Activated naive CD8-positive, alpha-beta T cell treated with anti-CD3 and anti-CD28 coated beads, Interleukin-2, amount 50 U/mL, for 24 hours (primary cell): ENCODE results near the gene RERE.
"Not testable (repeated sequence)": the region's sequence is repeated elsewhere in the genome, so short reads cannot be mapped to it uniquely, and the experiment has no call there.

Experiments used
- ATAC-seq: fragments of 150-1000 bp; cut with Tn5 transposase; one replicate; pipeline ENCODE4 v1.10.0; 2021
- DNase-seq: peaks from one replicate; pipeline ENCODE4 v3.0.0; 2021
- H3K27ac Mint-ChIP-seq: one replicate; pipeline ENCODE4 v1.8.0; 2021; ENCODE audit warnings: mild to moderate bottlenecking, mixed read lengths
- H3K27me3 Mint-ChIP-seq: one replicate; pipeline ENCODE4 v1.8.0; 2021; ENCODE audit warnings: mixed read lengths
- H3K36me3 Mint-ChIP-seq: one replicate; pipeline ENCODE4 v1.8.0; 2021; ENCODE audit warnings: low read depth, mixed read lengths
- H3K4me1 Mint-ChIP-seq: one replicate; pipeline ENCODE4 v1.8.0; 2021; ENCODE audit warnings: mixed read lengths
- H3K4me3 Mint-ChIP-seq: one replicate; pipeline ENCODE4 v1.8.0; 2021; ENCODE audit warnings: mild to moderate bottlenecking, moderate library complexity, mixed read lengths
- H3K9me3 Mint-ChIP-seq: one replicate; pipeline ENCODE4 v1.8.0; 2021; ENCODE audit warnings: mixed read lengths

Gene RERE

DNA sequence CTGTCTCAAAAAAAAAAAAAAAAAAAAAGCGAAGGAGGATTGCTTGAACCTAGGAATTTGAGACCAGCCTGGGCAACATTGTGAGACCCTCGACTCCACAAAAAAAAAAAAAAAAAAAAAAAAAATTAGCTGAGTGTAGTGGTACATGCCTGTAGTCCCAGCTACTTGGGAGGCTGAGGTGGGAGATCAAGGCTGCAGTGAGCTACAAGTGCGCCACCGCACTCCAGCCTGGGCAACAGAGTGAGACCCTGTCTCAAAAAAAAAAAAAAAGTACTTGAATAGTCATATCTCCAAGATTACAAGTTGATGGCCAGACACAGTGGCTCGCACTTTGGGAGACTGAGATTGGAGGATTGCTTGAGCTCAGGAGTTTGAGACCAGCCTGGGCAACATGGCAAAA lies 33.6 kb upstream of the RERE start:
- H3K9me3 Mint-ChIP-seq = no peaks in the 10 kb centered on the region
- H3K4me3 Mint-ChIP-seq = no peak overlapping the region
- no peaks in the 10 kb centered on the region for H3K4me1 Mint-ChIP-seq
- ATAC-seq (no peak), DNase-seq (no peak)
- H3K27me3 Mint-ChIP-seq = no peaks in the 10 kb centered on the region
- H3K27ac Mint-ChIP-seq = no peak overlapping the region
- no peaks in the 10 kb centered on the region for H3K36me3 Mint-ChIP-seq

GRCh38 chr1:8848663-8849386 lies 31.4 kb upstream of the RERE start:
- Mint-ChIP-seq H3K36me3 (no peaks in the 10 kb centered on the region), H3K4me1 (no peaks in the 10 kb centered on the region), H3K4me3 (no peak overlapping the region), H3K9me3 (no peaks in the 10 kb centered on the region), H3K27ac (no peak overlapping the region), H3K27me3 (no peaks in the 10 kb centered on the region)
- peak; percentile 95 for ATAC-seq
- peak; percentile 88 for DNase-seq

DNA sequence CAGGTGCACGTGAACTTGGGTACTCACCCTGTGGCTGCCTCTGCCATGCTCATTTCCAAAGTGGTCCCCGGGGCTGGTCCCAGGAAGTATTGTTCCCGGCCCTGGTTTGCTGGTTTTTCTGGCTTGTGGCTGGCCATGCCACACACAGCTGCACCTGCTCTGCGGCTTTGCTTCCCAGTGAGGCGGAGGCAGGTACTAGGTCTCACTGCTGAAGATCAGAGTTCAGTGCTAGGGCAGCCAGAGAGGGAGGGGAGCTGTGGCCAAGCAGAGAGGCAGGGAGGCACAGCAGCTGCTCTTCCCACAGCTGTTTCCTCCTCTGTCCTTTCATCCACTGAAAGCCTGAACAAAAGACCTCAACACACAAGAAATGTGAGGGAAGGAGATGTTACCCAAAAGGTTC lies 30.6 kb upstream of the RERE start:
- Mint-ChIP-seq H3K9me3 (no peaks in the 10 kb centered on the region), H3K27me3 (no peaks in the 10 kb centered on the region), H3K4me1 (no peaks in the 10 kb centered on the region), H3K36me3 (no peaks in the 10 kb centered on the region), H3K27ac (no peak overlapping the region), H3K4me3 (no peak overlapping the region)
- ATAC-seq = no peak
- no peak for DNase-seq

DNA sequence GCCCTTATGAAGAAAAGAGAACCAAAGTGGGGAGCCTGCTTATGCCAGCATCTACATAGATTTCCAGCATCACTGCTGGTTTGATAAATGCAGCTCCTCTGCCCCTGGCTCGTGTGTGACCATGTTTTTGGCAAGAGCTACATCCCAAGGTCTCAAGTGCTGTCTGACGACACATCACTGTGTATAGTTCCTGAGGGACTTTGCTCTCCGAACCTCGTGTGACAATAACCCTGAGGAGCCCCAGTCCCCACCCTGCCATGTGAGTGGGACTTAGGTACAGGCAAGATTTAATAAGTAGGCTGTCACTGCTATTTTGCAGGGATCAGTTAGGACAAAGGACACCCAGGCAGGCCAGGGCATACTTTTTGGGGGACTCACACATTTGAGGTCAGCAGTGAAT lies 28.8 kb upstream of the RERE start:
- no peak overlapping the region for H3K27ac Mint-ChIP-seq
- H3K9me3 Mint-ChIP-seq = no peaks in the 10 kb centered on the region
- ATAC-seq (no peak), DNase-seq (no peak)
- no peaks in the 10 kb centered on the region for H3K27me3 Mint-ChIP-seq
- no peak overlapping the region for H3K4me3 Mint-ChIP-seq
- no peaks in the 10 kb centered on the region for H3K36me3 Mint-ChIP-seq
- no peaks in the 10 kb centered on the region for H3K4me1 Mint-ChIP-seq

- no peak for ATAC-seq
- Mint-ChIP-seq H3K27ac (no peak overlapping the region), H3K9me3 (peaks cover 2% of the 10 kb centered on the region), H3K4me1 (no peaks in the 10 kb centered on the region), H3K27me3 (no peaks in the 10 kb centered on the region), H3K4me3 (no peak overlapping the region), H3K36me3 (no peaks in the 10 kb centered on the region)
- no peak for DNase-seq
Measured at GRCh38 chr1:8845104-8846097, 28.0 kb upstream of the RERE start.

- Mint-ChIP-seq H3K9me3 (peaks cover 9% of the 10 kb centered on the region), H3K27ac (no peak overlapping the region), H3K4me3 (no peak overlapping the region), H3K4me1 (no peaks in the 10 kb centered on the region), H3K27me3 (no peaks in the 10 kb centered on the region), H3K36me3 (no peaks in the 10 kb centered on the region)
- no peak for ATAC-seq
- DNase-seq = no peak
Measured at GRCh38 chr1:8844501-8845006, 27.1 kb upstream of the RERE start.

- ATAC-seq = no peak
- H3K9me3 Mint-ChIP-seq = peaks cover 9% of the 10 kb centered on the region
- no peak for DNase-seq
- no peak overlapping the region for H3K27ac Mint-ChIP-seq
- H3K36me3 Mint-ChIP-seq = no peaks in the 10 kb centered on the region
- H3K27me3 Mint-ChIP-seq = no peaks in the 10 kb centered on the region
- H3K4me3 Mint-ChIP-seq = no peak overlapping the region
- H3K4me1 Mint-ChIP-seq = no peaks in the 10 kb centered on the region
Measured at GRCh38 chr1:8841395-8841794, 24.0 kb upstream of the RERE start.

DNA sequence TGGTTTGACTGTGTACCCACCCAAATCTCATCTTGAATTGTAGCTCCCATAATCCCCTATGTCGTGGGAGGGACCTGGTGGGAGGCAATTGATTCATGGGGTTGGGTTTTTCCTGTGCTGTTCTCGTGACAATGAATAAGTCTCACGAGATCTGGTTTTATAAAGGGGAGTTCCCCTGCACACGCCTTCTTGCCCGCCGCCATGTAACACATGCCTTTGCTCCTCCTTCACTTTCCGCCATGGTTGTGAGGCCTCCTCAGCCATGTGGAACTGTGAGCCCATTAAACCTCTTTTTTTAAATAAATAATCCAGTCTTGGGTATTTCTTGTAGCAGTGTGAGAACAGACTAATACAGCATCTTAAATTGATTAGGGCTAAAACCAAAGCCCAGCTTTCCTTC lies 22.6 kb upstream of the RERE start:
- no peaks in the 10 kb centered on the region for H3K4me1 Mint-ChIP-seq
- no peak overlapping the region for H3K27ac Mint-ChIP-seq
- H3K9me3 Mint-ChIP-seq = peaks cover 9% of the 10 kb centered on the region
- ATAC-seq (no peak), DNase-seq (no peak)
- H3K36me3 Mint-ChIP-seq = no peaks in the 10 kb centered on the region
- H3K4me3 Mint-ChIP-seq = no peak overlapping the region
- H3K27me3 Mint-ChIP-seq = no peaks in the 10 kb centered on the region

DNA sequence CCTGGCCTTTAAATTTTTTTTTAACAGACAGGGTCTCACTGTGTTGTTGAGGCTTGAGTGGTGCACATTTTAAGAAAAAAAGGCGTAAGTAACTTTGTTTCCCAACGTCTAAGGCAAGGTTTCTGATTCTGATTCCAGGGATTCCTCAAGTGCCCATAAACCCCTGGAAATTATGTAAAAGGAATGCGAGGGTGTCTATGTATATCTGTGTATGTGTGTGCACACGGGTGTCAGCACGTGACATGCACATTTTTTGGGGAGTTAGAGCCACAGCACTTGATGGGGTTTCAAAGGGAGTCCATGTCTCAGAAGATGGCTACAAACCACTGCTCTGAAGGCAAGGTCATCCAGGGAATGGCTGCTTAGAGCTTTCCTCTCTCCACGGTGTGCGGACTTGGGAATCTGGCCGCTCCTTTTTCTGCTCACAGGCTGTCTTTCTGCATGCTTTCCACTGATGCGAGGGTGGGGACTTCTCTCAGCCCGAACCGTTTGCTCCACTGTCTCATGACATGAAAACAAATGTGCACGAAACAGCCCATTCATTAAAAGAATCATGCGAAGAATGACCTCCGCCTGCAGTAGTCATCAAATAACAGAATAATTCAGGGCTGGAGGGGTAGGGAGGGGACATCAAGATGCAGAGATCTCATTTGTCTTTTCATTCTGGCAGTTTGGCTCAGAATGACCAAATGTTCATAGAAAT lies 18.7 kb upstream of the RERE start:
- Mint-ChIP-seq H3K27ac (no peak overlapping the region), H3K36me3 (no peaks in the 10 kb centered on the region), H3K4me1 (no peaks in the 10 kb centered on the region), H3K4me3 (no peak overlapping the region), H3K27me3 (no peaks in the 10 kb centered on the region), H3K9me3 (peaks cover 9% of the 10 kb centered on the region)
- DNase-seq (no peak), ATAC-seq (no peak)

- no peak for DNase-seq
- no peaks in the 10 kb centered on the region for H3K36me3 Mint-ChIP-seq
- H3K9me3 Mint-ChIP-seq = no peaks in the 10 kb centered on the region
- no peak overlapping the region for H3K4me3 Mint-ChIP-seq
- H3K4me1 Mint-ChIP-seq = peaks cover 10% of the 10 kb centered on the region
- no peaks in the 10 kb centered on the region for H3K27me3 Mint-ChIP-seq
- no peak overlapping the region for H3K27ac Mint-ChIP-seq
- no peak for ATAC-seq
Measured at GRCh38 chr1:8831340-8831739, 13.9 kb upstream of the RERE start.

GRCh38 chr1:8830732-8831131 lies 13.3 kb upstream of the RERE start:
- not testable (repeated sequence) for ATAC-seq, H3K4me1 Mint-ChIP-seq, H3K27me3 Mint-ChIP-seq, DNase-seq, H3K9me3 Mint-ChIP-seq, H3K4me3 Mint-ChIP-seq, H3K36me3 Mint-ChIP-seq
- peak overlapping the region; percentile 19 for H3K27ac Mint-ChIP-seq

- Mint-ChIP-seq H3K27ac (no peak overlapping the region), H3K36me3 (no peaks in the 10 kb centered on the region), H3K9me3 (no peaks in the 10 kb centered on the region), H3K27me3 (no peaks in the 10 kb centered on the region), H3K4me3 (no peak overlapping the region), H3K4me1 (peaks cover 10% of the 10 kb centered on the region)
- ATAC-seq (no peak), DNase-seq (no peak)
Measured at GRCh38 chr1:8825985-8826481, 8.6 kb upstream of the RERE start.

- Mint-ChIP-seq H3K27ac (no peak overlapping the region), H3K27me3 (no peaks in the 10 kb centered on the region), H3K4me3 (no peak overlapping the region), H3K36me3 (no peaks in the 10 kb centered on the region), H3K9me3 (no peaks in the 10 kb centered on the region), H3K4me1 (peaks cover 3% of the 10 kb centered on the region)
- ATAC-seq (no peak), DNase-seq (no peak)
Measured at GRCh38 chr1:8823295-8823664, 5.8 kb upstream of the RERE start.

GRCh38 chr1:8822373-8823294 lies 5.2 kb upstream of the RERE start:
- Mint-ChIP-seq H3K27me3 (no peaks in the 10 kb centered on the region), H3K9me3 (no peaks in the 10 kb centered on the region), H3K36me3 (no peaks in the 10 kb centered on the region), H3K27ac (no peak overlapping the region), H3K4me1 (peaks cover 6% of the 10 kb centered on the region), H3K4me3 (no peak overlapping the region)
- DNase-seq (no peak), ATAC-seq (no peak)
